Central memory CD4-positive, alpha-beta T cell (primary cell): Measurements from ENCODE around the gene KCTD10.

Experiments used
- DNase-seq: peaks from one replicate; pipeline ENCODE4 v3.0.0; 2022
- total RNA-seq, 3 experiments: gene quantifications; one replicate each; lab custom pipeline; 2026; lab: John Stamatoyannopoulos, UW

KCTD10 gene
- 26.8 to 81.1 (median 51.3) reads per million in 3 experiments for total RNA-seq

DNA sequence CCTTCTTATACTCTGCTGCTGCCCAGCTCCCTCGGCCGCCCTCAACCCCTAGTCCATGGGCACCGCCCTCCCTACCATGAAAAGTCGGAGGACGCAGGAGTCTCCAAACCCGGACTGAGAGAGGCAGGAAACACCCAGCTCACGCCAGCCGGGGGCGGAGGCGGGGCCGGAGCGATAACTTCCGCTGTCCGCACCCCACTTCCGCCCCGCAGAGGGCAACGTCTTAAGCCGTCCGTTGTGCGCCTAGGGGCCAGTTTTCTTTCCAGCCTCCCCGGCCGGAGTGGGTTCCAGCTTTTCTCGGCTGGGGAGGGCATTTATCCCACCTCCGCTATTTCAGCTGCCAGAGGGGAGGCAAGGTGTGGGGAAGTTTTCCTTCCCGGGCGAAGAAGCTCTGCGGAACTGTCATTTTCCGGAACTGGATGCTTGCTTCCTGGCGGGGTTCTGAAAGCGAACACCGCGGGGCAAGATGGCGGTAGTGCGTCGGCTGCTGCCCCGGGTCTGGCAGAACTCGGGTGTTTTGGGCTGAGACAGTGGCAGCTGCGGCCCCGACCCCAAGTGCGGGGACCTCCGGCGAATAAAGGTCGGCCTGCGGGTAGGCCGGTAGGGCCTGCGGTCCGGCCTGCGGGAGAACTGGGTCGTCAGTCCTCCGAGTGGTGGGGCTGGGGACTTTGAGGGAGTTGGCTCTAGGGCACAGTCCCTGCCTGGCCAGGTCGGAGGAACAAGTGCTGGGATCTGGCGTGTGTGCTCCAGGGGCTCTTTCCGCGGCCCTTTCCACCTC, at the start of gene KCTD10, which contains the start of gene UBE3B:
Gene KCTD10 (minus strand): TSS at position 116 of the 778 bp plus-strand sequence. CDS start 38 bp downstream, at position 78.
Gene UBE3B (plus strand): TSS at position 450 of the 778 bp plus-strand sequence. CDS start 5,918 bp downstream, outside the sequence.
- peak; percentile 84 for DNase-seq

GRCh38 chr12:109525279-109525585, 48.1 kb upstream of the KCTD10 start:
- no peak for DNase-seq

- DNase-seq, result no peak
Measured at GRCh38 chr12:109524466-109525278, 47.6 kb upstream of the KCTD10 start.

- no peak for DNase-seq
Measured at GRCh38 chr12:109523504-109523903, 46.4 kb upstream of the KCTD10 start.

- no peak for DNase-seq
Measured at GRCh38 chr12:109523071-109523470, 46.0 kb upstream of the KCTD10 start.

- no peak for DNase-seq
Measured at GRCh38 chr12:109521831-109522230, 44.7 kb upstream of the KCTD10 start.

DNA sequence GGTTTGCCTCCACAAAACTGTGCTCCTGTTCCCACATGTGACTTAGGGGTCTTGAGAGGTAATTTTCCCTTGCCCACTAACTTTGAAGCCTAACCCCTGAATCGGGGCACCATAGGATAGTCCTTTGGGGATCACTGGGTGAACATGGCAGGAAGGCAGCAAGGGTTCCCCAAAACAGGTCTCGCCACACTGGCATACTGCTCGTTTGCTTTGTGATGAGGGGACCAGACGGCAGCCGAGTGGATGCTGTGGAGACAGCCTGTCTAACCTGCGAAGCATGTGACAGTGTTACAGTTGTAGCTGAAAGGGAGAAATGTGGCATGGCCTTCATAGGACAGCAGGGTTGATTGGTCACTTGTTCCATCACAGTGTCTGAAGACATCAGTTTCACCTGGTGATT, 42.7 kb upstream of the KCTD10 start:
- no peak for DNase-seq

DNA sequence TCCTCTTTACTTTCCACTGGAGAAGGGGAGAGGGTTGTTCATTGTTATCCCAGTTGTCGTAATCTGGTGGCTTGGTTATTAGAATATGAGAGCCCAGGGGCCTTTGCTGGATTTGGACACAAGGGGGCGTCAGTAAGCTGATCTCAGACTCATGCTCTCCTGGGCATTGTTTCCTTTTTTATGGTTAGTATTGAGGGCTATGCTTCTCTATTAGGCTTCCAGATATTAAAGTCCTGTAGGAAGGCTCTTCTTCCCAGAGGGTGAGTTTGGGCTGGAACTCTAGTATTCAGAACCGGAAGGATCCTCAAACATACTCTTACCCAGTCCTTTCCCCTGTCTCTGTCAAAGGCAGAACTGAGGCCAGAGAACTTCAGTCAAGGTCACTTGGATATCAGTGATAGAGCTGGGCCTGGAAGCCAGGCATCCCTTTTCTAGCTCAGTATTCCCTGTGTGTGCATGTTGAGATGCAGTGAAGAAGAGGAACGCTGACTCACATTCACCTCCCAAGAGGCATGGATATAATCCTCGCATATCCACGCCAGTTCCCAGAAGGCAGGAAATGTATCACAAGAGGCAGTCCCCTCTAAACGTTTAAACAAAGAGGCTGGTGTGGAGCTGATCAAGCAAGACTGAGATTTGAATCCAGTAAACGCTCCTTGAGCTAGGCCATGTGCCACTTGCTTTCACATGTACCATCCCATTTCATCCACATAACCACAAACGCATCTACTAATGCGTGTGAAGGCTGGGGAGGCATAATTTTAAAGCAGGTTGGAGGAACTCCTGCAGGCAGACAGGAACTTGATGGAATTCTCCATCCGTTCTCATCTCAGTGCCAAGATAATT, 41.9 kb upstream of the KCTD10 start:
- DNase-seq, result peak; percentile 24

- no peak for DNase-seq
Measured at GRCh38 chr12:109517619-109518018, 40.5 kb upstream of the KCTD10 start.

GRCh38 chr12:109513977-109514376, 36.9 kb upstream of the KCTD10 start:
- no peak for DNase-seq

- DNase-seq, result no peak
Measured at GRCh38 chr12:109513051-109513450, 36.0 kb upstream of the KCTD10 start.

DNA sequence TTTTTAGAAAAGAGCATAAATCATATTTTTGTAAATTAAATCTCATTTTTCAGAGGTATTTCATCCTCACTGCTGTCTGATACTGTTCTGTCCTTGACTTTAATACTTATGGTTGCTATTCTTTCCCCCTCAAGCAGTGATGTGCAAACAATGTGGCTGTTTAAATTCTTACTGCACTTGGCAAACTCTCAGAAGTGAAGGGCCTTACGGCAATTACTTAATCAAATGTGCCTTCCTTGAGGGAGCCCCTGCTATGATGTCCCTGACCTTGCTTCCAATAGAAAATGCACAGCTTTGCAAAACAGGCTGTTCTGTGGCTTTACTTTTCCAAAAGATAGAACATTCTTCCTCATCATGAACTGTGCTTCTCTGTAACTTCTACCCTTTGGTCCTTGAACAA, 35.5 kb upstream of the KCTD10 start:
- DNase-seq, result no peak

GRCh38 chr12:109510196-109510595, 33.1 kb upstream of the KCTD10 start:
- DNase-seq, result no peak

DNA sequence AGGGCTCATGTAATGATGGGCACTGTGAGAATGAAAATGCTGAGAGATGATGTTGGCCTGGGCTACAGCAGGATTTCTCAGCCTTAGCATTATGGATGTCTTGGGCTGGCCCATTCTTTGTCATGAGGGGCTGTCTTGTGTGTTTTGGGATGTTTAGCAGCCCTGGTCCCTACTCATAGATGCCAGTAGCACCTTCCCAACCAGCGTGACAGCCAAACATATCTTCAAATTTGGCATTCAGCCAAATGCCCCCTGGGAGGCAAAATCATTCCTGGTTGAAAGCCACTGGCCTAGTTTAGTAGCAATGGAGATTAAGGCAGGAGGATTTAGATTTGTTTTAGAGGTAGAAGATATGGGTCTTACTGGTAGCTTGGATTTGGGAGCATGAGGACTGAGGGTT, 27.0 kb upstream of the KCTD10 start:
- DNase-seq, result no peak

- DNase-seq, result no peak
Measured at GRCh38 chr12:109503611-109504010, 26.5 kb upstream of the KCTD10 start.

DNA sequence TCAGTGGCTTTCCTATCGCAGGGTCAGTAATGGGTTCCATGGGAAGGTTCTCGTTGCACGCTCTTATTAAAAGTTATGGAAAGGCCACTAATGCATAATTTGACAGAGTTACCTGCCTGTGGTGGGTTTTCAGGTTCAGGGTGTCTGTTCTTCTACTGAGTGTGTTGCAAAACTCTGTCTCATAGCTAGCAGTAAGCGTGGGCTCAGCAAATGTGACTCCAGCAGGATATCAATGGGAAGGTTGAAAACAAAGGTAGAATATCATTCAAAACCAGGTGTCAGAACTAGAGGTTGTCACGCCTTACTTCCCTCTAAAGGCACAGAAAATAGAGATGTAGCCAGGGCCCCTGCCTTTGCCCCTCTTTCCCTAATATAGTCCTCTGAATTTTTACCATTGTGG, 25.2 kb upstream of the KCTD10 start:
- no peak for DNase-seq

DNA sequence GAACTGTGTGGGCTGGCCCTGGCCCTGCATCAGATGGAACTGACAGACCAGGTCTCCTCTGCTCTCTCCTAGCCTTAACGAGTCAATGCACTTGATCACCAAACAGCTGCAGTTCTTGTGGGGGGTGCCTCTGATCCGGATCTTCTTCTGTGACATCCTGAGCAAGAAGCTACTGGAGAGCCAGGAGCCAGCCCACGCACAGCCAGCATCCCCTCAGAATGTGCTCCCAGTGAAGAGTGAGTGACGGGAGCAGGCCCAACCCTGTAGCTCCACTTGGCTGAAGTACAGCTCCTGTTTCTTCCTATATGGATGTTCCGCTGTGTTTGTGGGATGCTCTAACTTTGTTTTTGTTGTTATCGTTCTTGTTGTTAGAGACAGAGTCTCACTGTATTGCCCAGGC, 24.2 kb upstream of the KCTD10 start:
- no peak for DNase-seq

DNA sequence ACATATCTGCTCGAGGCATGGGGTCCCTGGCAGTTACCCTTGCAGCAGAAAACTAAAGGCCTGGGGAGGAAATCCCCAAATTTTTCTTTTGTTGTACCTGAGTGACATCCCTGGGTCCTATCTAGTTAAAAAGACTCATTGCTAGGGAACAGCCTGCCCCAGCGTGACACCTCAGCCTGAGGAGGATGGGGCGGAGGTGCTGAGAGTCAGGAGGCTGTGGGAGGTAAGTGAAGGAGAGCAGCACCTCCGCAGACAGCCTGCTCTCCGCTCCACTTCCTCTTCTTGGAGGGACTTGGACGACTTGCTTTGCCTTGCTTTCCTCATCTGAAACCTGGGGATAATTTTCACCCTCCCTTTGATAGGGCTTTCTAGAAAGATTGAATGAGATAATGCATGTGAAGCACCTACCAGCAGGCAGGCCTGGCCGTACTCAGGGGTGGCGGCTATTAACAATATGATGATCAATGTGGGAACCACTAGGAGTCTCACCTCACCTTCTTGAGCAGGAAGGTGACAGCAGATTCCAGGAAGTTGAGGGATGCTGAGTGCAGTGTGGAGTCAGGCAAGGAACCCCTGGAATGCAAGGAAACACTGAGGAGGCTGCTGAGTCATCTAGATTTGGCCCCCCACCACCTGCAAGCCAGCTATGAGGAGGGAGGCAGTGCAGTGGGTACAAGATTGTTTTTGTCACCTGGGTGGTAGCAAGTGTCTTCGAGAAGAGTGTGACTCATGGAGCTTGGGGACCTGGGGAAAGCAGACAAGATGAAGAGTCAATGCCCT, 23.5 kb upstream of the KCTD10 start:
- DNase-seq, result no peak

DNA sequence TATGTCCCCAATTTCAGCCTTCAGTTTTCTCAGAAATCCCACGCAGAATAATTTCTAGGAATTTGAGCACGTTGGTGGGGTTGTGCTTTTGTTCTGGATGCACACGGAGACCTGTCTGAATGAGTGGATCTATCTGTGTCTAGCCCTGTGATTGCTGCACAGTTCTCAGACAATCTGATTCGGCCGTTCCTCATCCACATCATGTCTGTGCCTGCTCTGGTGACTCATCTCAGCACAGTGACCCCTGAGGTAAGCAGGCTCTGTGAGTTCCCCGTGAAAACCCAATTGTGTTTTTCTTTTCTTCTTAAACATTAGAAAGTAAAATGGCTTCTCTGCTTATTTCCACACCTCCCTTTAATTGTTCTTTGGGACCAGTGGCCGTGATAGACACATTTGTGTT, 20.6 kb upstream of the KCTD10 start:
- no peak for DNase-seq

- DNase-seq, result no peak
Measured at GRCh38 chr12:109496306-109496705, 19.2 kb upstream of the KCTD10 start.

- no peak for DNase-seq
Measured at GRCh38 chr12:109495012-109495411, 17.9 kb upstream of the KCTD10 start.

DNA sequence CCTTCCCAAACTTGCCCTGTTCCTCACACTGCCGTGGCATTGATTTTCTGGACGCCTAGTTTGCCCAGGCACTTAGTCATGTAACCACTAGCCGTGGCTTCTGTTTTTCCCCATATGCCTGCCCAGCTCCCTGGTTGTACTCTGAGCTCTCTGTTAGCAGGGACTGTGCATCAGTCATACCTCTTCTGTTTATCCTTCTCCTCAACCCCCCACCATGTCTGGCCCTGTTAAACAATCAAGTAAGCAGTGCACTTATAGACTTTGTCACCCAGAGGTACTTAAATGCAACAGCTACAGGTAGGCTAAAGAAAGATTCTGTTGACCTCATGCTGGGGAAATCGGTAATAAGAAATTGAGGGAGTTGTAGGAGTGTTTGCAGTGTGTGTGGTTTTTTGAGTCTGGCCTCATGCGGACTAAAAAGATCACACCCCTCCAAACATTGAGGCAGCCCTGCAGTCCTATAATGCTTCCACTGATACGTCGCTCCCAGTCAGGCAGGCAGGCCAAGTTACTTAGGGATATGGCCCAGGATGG, 17.3 kb upstream of the KCTD10 start:
- no peak for DNase-seq
